Activated CD4-positive, alpha-beta T cell treated with anti-CD3 and anti-CD28 coated beads, Interleukin-2, Interleukin-6, amounts not matched to agents 100 ng/mL and 50 ng/mL, durations not matched to agents 16 hours and 8 hours (primary cell): ENCODE results near the gene GRIK2.

Source experiments
- DNase-seq: peaks from one replicate; pipeline ENCODE4 v3.0.0-alpha.2; 2020

The GRIK2 gene

DNA sequence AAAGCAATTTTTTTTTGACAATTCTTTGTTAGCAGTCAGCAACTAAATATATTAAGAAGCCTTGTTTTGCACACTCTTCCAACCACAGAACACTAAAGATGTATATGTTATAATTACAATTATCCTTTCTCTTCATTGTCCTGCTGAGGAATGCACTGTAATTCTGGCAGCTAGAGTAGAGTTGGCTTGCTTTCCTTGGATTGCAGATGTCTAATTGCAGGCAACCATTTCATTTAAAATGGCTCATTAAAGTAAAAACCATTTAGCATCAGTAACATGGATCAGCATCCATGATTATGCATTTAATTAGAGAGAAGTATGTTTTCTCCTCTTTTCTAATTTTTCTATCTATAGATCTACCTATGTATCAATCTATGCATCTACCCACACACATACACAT, 335.4 kb downstream of the GRIK2 start:
- DNase-seq: no peak

DNA sequence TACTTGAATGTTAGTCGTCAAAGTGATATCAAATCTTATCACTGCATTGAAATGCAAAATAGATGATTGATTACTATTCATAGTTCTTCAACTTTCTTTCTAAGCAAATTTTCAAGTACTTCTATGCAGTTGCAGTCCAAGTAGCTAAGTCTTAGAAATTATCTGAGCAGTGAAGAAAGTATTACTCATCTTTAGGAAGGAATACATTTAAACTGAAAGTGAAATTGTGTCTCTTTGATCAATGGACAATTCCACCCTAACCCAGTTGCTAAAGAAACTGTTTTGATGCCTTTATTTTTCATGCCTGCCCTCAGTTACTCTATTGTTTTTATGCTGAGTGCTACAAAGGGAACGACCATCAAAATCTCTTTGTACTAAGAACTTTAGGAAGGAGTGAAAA, 337.4 kb downstream of the GRIK2 start:
- no peak for DNase-seq

DNA sequence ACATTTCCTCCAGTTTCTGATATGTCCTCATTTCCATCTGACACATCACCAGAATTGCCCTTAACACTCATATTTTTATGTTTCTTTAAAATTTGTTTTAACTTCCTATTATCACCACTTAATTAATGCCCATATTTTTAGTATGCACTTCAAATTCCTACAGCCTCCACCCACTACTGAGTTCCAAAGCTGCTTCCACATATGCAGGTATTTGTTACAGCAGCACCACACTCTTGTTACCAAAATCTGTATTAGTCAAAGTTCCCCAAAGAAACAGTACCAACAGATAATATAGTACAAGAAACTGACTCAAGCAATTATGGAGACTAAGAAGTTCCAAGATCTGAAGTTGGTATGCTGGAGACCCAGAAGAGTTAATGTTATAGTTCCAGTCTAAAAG, 340.4 kb downstream of the GRIK2 start:
- DNase-seq: no peak

DNA sequence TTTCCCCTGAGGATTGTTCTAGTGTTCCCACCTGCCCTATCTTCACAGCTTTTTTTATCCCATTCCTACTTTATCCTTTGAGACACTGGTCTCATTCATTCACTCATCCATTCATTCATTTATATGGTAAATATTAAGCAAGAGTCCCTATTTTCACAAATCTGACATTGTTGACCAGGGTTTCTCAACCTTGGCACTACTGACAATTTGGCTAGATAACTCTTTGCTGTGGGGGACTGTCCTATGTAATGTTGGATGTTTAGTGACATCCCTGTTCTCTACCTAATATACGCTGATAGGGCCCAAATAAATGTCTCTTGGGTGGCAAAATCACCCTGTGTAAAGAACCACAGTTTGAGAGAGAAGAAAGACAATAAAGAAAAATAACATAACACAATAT, 345.0 kb downstream of the GRIK2 start:
- no peak for DNase-seq

DNA sequence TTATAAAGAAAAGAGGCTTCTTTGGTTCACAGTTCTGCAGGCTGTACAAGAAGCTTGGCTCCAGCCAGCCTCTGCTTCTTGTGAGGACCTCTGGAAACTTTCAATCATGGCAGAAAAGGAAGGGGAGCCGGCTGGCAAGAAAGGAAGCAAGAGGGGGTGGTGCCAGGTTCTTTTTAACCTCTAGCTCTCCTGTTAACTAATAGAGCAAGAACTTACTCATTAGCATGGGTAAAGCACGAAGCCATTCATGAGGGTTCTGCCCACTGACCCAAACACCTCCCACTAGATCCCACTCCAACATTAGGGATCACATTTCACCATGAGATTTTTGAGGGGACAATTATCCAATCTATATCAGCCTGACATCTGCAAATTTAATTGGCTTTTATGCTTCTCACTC, 347.1 kb downstream of the GRIK2 start:
- DNase-seq: no peak

DNA sequence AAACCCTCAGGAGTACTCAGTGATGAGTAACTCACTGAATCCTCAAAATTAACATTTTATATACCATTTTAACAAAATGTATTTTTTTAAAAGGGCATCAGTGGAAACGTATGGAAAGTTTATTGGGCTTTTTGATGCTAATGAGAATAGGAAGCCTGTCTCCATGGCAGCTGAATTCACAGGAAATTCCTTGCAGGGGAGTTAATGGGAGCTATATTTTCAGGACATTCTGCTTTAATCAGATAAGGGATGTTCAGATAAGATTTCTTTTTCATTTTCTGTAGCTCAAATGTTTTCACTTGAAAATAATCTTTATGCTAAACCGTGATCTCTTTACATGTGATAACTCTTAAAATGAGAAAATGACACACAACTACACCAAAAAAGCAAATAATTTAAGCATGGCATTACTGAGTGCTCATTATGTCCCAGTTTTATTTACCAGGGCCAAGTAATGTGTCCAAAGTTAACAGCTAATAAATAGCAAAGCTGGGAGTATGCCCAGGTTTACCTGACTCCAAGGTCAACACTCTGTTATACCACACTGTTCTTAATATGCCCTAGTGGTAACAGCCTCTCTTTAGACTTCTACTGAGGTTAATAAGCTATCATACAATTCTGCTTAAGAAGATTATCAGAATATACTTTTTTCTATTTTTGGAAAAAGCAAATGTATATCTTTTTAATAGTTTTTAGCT, 348.1 kb downstream of the GRIK2 start:
- no peak for DNase-seq

DNA sequence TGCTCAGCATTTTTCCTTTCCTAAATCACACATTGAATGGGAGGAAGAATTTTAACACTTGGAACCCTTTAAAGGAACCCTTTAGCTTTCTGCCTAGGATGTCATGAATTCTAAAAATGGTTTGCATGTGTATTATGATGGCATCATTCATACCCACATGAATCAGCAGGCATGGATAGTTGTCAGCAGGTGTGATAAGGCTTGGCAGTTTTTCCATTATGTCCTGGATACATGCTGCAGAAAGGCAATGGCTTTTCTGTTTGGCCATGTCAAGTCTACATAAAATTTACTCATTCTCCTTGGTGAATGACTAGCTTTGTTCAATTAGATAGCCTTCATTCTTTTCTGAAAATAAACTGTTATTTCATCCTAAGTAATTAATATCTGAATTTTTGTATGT, 353.7 kb downstream of the GRIK2 start:
- no peak for DNase-seq

DNA sequence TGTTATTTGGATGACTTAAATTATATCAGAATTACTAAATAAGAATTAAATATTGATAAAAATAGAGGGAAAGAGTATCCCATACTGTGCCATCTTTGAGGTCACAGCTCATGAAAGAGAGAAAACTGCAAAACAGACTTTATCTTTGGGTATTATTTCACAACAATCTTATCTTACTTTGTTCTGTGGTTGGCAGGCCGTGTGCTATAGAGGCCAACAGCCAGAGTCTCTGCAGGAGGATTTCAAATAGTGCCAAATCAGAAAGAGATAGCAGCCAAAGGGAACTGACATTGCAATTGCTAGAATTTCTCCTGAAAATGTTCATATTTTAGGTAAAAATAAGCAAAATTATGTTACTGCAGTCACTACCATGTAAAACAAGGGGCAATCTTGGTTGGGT, 354.2 kb downstream of the GRIK2 start:
- DNase-seq: no peak

DNA sequence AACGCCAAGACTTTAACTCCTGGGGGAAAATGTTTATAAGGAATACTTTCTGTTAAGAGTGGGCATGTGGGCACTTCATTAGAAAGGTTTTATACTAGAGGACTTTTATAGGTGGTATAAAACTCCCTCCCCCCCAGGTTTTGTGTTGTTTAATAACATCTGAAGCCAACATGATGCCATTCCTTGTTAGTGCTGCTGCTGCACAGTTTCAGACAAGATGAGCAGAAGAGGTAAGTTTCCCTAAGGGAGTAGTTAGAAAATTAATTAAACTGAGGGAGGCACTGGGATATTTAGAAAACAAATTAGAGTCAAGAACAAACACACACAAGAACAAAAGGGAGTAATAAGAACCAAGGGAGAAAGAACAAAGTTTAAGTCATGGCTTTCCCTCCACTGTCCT, 362.4 kb downstream of the GRIK2 start:
- no peak for DNase-seq

DNA sequence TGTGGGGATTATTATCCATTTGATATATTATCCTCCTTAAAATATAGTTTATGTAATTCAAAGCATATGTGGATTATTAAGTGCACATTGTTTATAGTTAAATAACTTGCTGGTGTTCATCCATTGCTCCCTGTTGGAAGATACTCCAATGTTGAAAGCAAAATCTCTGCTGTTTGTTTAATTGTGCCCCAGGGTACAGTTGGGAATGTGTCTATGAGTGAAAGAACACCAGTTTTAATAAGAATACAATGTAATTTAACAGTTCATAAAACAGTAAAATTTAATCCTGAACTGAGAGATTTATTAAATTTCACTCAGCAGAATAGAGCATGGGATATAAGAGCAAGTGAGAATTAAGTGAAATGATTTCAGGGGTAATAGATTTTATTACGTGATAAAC, 364.9 kb downstream of the GRIK2 start:
- DNase-seq: no peak

DNA sequence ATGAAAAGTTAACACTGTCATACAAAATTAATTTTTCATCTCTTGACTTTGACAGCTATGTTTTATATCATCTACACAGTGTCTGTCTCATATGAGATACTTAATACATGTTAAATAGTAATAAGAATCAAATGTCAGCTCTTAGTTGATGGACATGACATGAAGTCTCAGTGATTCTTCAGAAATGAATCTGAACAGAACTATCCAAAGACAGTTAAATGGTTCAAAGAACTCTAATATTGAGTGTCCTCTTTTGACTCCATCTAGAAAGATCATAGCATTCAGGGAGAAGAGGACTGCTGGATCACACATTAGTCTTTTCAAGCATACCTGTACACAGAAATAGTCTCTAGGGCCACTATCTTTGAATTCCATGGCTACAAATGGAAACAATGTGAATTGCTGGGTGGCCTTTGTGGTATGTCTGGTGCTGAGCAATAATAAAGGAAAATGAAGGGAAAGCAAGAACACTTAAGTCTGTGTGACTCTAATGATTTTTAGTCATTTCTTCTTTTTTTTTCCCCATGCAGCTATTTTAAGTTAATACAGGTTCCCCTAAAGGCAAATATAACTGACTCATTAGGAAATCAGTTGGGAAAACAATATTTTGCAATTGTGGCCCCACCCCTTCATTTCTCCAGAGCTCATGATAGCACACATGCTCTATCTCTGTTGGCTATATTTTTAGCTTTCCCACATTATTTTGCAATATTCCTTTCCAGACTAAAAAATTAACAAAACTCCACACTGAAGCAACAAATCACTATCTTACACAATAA, 367.5 kb downstream of the GRIK2 start:
- DNase-seq: no peak

DNA sequence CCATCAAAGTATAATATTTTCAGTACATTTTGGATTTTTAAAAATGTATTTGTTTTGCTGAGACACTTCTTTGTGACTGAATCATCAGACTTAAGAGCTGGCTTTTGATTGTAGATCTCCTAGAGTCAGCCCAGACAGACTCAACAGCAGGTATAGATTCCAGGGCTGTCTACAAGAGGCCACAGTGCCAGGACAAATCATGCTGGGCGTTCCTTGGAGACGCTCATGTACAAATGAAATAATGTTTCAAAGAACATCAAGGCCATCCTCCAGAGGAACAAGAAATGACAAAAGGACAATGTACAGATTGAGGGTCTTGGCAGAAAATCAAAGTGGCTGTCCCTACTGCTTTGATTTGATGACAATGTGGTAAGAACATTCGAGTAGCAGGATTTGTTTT, 369.3 kb downstream of the GRIK2 start:
- no peak for DNase-seq

DNA sequence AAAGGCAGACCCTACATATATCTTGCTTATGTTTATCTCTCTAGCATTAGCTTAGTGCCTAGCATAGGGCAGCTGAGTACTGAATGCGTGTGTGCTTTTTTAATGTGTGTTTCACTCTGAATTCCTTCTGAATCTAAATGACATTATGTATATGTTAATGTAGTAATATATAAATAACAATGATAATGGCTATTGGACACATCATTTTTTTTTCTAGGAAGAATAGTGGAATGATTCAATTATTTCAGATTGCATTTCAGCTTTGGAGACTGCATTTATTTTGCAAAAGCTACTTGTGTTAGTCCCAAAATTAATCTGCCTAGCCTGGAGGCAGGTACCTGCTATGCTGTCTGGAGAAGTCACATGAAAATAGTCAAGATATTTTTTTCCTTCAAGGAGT, 371.8 kb downstream of the GRIK2 start:
- no peak for DNase-seq

DNA sequence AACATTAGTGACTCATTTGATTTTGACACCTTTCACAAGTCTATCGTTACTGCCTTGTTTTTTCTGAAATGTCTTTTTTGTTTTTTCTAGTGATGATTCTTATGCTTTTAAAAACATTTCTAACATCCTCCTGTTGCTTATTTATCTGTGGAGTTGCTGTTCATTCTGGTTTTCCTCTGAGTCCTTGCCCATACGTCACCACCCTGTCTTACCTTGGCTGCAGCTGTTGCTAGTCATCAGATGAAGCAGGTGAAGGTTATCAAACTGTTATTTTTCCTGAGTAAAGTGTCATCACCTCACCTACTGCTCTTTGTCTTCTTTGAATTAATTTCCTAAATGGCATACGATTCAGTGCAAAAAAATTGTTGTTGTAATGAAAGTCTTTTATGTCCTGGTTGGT, 376.6 kb downstream of the GRIK2 start:
- DNase-seq: no peak

DNA sequence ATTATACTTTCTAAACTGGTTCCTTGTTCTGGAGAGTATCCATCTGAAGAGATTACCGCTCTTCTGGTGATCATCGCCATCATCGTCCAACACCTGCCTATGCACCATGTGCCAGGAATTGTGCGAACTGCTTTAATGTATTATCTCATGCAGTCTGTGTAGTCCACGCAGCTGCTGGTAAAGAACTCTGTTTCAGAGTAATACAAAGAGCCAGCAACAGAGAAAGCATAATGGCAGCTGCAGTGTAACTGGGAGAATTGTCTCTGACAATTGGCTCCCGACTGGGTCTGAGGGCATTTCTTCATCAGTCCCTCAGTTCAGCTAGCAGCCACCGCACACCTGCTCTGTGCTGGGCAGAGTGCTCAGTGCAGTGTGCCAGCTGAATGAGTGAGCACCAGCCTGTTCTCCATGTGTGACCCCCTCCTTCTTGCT, 383.4 kb downstream of the GRIK2 start:
- DNase-seq: no peak

DNA sequence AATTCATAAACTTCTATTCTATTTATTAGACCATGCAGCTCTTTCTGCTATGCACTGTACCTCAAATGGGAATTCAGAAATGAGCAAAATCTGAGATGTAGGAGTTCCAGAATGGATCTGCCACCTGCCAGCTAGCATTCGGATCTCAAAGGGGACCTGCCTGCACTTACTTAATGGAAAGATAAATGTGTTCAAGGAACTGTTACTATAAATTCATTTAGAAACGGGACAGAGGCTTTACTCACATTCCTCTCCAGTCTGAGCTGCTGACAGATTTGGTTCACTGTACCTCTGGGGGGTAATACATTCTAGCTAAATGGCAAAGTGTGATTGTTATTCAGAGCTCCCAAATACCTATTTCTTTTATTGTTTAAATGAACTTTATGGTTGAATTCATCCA, 384.1 kb downstream of the GRIK2 start:
- no peak for DNase-seq

DNA sequence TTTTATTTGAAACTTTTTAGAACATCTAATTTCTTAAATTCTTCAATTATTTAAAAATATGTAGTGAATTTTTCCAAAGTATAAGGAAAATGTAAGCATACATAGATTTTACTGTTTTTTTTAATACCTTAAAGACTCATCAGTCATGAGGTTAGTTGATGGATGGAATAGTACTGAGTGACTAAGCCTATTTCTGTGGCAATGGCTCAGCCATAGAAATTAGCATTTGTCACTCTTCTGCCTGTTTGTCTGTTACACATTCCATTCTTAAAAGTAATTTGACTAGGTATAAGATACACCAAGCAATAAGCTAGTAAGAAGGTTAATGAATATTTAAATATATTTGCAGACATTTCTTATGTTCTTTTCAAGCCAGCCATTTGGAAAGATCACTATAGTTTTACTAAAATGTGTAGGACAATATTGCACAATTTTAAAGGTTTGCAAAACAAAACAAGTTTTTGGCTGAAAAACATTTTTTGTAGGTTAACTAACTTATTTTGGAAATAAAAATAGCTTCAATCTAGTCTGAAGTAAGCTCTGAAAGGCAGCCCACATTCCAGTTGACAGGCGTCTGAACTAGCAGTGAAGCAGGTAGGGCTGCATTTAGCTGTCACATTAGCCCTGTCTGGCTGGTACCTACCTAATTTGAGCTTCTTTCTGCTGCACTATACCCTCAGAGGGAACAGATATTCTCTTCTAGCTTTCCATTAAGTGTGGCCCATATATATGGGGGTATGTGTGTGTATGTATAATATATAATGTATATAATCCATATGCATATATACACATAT, 385.7 kb downstream of the GRIK2 start:
- DNase-seq: no peak

DNA sequence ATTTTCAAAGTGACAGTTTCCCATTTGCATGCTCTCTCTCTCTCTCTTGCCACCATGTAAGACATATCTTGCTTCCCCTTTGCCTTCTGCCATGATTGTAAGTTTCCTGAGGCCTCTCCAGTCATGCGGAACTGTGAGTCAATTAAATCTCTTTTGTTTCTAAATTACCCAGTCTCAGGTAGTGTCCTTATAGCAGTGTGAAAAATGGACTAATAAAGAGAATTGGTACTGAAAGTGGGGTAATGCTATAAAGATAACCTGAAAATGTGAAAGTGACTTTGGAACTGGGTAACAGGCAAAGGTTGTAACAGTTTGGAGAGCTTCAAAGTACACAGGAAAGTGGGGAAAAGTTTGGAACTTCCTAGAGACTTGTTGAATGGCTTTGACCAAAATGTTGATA, 389.8 kb downstream of the GRIK2 start:
- DNase-seq: no peak

DNA sequence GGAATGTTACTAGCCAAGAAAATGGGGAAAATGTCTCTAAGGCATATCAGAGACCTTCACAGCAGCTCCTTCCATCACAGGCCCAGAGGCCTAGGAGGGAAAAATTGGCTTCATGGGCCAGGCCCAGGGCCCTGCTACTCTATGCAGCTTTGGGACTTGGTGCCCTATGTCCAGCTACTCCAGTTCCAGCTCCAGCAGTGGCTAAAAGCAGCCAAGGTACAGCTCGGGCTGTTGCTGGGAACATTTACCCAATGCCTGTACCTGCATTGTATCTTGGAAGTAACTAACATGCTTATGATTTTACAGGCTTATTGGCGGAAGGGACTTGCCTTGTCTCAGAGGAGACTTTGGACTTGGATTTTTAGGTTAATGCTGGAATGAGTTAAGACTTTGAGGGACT, 390.6 kb downstream of the GRIK2 start:
- no peak for DNase-seq

DNA sequence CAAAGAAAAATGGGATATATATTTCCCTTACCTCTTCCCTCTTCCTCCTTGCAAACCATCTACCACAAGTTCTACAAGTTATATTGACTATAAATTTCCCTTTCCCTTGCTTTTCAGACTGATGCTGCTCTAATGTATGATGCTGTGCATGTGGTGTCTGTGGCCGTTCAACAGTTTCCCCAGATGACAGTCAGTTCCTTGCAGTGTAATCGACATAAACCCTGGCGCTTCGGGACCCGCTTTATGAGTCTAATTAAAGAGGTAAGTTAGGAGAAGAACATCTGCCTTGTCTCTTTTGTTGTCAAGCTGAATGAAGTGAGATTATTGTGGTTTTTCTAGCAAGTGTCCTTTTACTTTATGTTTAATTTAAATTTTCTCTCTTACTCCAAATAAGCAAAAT, 406.0 kb downstream of the GRIK2 start:
- DNase-seq: no peak

DNA sequence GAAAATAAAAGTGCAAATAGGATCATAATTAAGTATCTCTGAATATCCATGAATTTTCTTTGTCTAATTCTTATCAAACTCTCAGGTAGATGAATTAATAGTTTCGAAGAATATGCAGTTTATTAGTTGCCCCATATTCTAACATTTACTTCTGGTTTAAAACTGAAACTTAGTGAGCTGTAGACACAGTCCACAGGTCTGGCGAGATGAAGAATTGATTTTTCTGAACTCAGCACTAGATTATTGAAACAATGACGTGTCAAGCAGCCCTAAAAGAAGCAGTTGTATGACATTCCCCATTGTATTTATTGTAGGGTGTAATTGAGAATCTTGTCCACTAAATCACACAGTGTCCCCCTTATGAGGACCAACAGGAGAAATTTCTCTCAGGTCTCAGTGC, 407.1 kb downstream of the GRIK2 start:
- DNase-seq: no peak

DNA sequence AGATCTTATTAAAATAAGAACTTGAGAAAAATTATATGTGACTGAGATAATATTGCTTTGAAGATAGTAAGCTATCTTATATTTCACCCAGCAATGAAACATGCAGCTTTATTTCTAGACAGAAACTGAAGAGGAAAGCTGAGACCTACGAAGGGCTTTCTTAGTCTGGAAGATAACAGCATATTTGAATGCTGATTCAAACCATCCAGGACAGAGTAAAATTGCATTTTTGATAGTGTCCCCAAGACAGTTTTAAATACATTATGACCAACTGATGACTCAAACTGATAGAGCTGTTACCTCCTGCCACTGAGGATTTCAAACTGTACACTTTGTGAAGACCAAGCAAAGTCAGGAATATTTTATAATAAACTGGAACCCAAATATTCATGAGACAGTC, 409.6 kb downstream of the GRIK2 start:
- DNase-seq: no peak

DNA sequence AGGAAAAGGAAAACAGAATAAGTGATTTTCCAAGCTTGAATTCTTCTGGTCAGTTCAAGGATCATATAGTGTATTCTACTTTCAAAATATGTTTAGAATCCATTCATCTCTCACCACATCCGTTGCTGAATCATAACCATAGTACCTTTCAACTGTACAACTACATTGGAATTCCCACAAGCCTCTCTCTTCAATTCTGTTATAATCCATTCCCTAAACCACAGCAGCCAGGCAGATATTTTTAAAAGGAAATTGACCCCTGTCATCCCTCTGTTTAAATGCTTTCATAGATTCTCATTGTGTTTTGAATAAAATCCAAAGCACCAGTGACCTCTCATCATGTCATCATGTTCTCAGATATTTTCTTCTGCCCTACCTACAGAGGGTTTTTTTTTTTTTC, 412.7 kb downstream of the GRIK2 start:
- no peak for DNase-seq

DNA sequence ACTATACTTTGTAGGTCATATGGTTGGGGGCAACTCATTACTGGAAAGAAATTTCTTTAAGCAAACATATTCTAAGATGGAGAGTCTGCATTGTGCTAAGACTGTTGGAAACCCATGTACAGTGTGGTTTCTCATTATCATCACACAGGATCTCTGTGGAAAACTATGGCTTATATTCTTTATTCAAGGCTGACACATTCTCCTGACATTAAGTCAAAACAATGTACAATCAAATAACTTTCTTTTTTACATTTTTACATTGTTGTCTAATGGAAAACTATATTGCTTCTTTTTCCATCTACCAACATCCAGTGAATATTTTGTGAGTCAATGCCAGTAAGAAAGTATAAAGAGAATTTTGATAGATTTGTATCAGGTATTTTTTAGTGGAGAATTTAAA, 417.6 kb downstream of the GRIK2 start:
- no peak for DNase-seq
